K562 (cell line): ENCODE data around the gene MYL3. TPM values are rescaled to one million over a fixed set of nuclear protein-coding genes. Genes with fewer than 3 reads are reported as not detected.

Source experiments
- CREBBP ChIP-seq: IDR thresholded peaks from one replicate; pipeline ENCODE4 v1.6.1; 2012; ENCODE audit warnings: low read depth, mild to moderate bottlenecking, control low read depth, inconsistent platforms, low read length
- ELF2 ChIP-seq: fragments of 250-450 bp; sonication (Bioruptor Pico); IDR thresholded peaks from 2 replicates; pipeline ENCODE4 v1.5.0; 2021; ENCODE audit warnings: mild to moderate bottlenecking
- GABPA ChIP-seq: fragments of 200-800 bp; sonication (Bioruptor generic); conservative IDR thresholded peaks from 2 replicates; pipeline ENCODE4 v1.6.1; 2016; ENCODE audit warnings: low read depth, missing genetic modification characterization, missing compliant biosample characterization
- GABPB2 ChIP-seq: fragments of 250-450 bp; sonication (Bioruptor Pico); conservative IDR thresholded peaks from 2 replicates; pipeline ENCODE4 v1.5.1; 2021; ENCODE audit warnings: mild to moderate bottlenecking
- HDAC8 ChIP-seq: fragments of 450-650 bp; IDR thresholded peaks from 2 replicates; pipeline ENCODE4 v1.6.1; 2016; ENCODE audit warnings: mild to moderate bottlenecking, missing genetic modification characterization, moderate library complexity, missing compliant biosample characterization
- MAZ ChIP-seq, 2 experiments: fragments of 450-650 bp in 1 of 2; sonication (generic) in 1 of 2; formaldehyde crosslinking; IDR thresholded peaks in 1 of 2; conservative IDR thresholded peaks in 1 of 2; 2 replicates each; pipeline versions ENCODE4 v1.4.0 to v1.5.0; 2020; ENCODE audit warnings: mild to moderate bottlenecking in 1 of 2, missing genetic modification reagents in 1 of 2
- MTA3 ChIP-seq: fragments of 450-650 bp; formaldehyde crosslinking; IDR thresholded peaks from 2 replicates; pipeline ENCODE4 v1.6.1; 2017; ENCODE audit warnings: mild to moderate bottlenecking, borderline replicate concordance
- MYC ChIP-seq, 2 experiments: fragments of 250-450 bp in 1 of 2; sonication (Bioruptor Pico) in 1 of 2; IDR thresholded peaks; 2 replicates each; pipeline versions ENCODE4 v1.5.1 to v1.6.1; 2012 to 2021; ENCODE audit warnings: low read depth in 2 of 2, borderline replicate concordance in 1 of 2, improper control_type of control experiment in 1 of 2, low read length in 1 of 2, mild to moderate bottlenecking in 1 of 2, moderate library complexity in 1 of 2
- RBM15 ChIP-seq: fragments of 200-400 bp; formaldehyde crosslinking; IDR thresholded peaks from 2 replicates; pipeline ENCODE4 v1.6.1; 2018; ENCODE audit warnings: mild to moderate bottlenecking, low read length, moderate library complexity; ENCODE audit not compliant: insufficient read depth
- RHOXF2B ChIP-seq: fragments of 250-450 bp; sonication (Bioruptor Pico); conservative IDR thresholded peaks from 2 replicates; pipeline ENCODE4 v1.5.1; 2021
- SMAD4 ChIP-seq: fragments of 250-450 bp; sonication (Bioruptor Pico); conservative IDR thresholded peaks from 2 replicates; pipeline ENCODE4 v1.8.0; 2021; ENCODE audit warnings: inconsistent platforms, mild to moderate bottlenecking, moderate library complexity
- SMARCC2 ChIP-seq: fragments of 450-650 bp; IDR thresholded peaks from 2 replicates; pipeline ENCODE4 v1.6.1; 2017; ENCODE audit warnings: antibody characterized with exemption, moderate library complexity, mild to moderate bottlenecking, low read depth
- SPI1 ChIP-seq: IDR thresholded peaks from 2 replicates; pipeline ENCODE4 v1.6.1; 2011; ENCODE audit warnings: low read depth, low read length, control low read depth, borderline replicate concordance
- SRSF9 ChIP-seq: fragments of 200-400 bp; formaldehyde crosslinking; IDR thresholded peaks from 2 replicates; pipeline ENCODE4 v1.6.1; 2017; ENCODE audit warnings: low read depth, low read length, borderline replicate concordance
- TAL1 ChIP-seq: fragments of 450-650 bp; IDR thresholded peaks from 2 replicates; pipeline ENCODE4 v1.6.1; 2016; ENCODE audit warnings: mild to moderate bottlenecking
- TCF7 ChIP-seq: sonication (generic); IDR thresholded peaks from 2 replicates; pipeline ENCODE4 v1.6.1; 2016; ENCODE audit warnings: antibody characterized with exemption, borderline replicate concordance
- TRIM28 ChIP-seq: fragments of 450-650 bp; IDR thresholded peaks from 2 replicates; pipeline ENCODE4 v1.6.1; 2017
- ZFP30 ChIP-seq: fragments of 250-450 bp; sonication (Bioruptor Pico); IDR thresholded peaks from 2 replicates; pipeline ENCODE4 v1.8.0; 2022; ENCODE audit warnings: moderate library complexity, mild to moderate bottlenecking, inconsistent platforms, borderline replicate concordance
- ZNF143 ChIP-seq: sonication (generic); formaldehyde crosslinking; IDR thresholded peaks from 2 replicates; pipeline ENCODE4 v1.9.0; 2022; ENCODE audit warnings: mild to moderate bottlenecking, missing genetic modification reagents
- ZNF57 ChIP-seq: fragments of 450-650 bp; formaldehyde crosslinking; IDR thresholded peaks from 2 replicates; pipeline ENCODE4 v1.4.0; 2020; ENCODE audit warnings: mild to moderate bottlenecking, moderate library complexity
- polyA plus RNA-seq, 8 experiments: library from polyadenylated mRNA; depleted of rRNA in 4 of 8; stranded (reverse) in 5 of 8; unstranded in 3 of 8; fragments of >200 nt; fragmentation: Nextera tagmentation in 2 of 8; fragmentation: Illumina TruSeq in 1 of 8; extraction: Ambion mirVana in 2 of 8; extraction: Trizol in 1 of 8; gene quantifications; 2 replicates each; pipeline versions ENCODE4 v1.2.1 to v1.2.3, GENCODE V29; 2011 to 2014; ENCODE audit warnings: inconsistent platforms in 1 of 8, missing spikeins in 1 of 8
- total RNA-seq, 7 experiments: library from RNA; depleted of rRNA in 6 of 7; stranded (reverse); fragments of >200 nt in 6 of 7; fragmentation: Illumina TruSeq in 2 of 7; extraction: Trizol in 2 of 7; gene quantifications; 2 replicates each; pipeline versions ENCODE4 v1.2.1 to v1.2.3, GENCODE V29; 2011 to 2021; ENCODE audit warnings: low replicate concordance in 1 of 7
- TF ChIP-seq, protein P1 (sequence below), 2 experiments: IDR thresholded peaks; 2 replicates each; pipeline ENCODE4 v1.6.1; 2012; ENCODE audit warnings: improper control_type of control experiment in 2 of 2, low read depth in 2 of 2, low read length in 2 of 2, borderline replicate concordance in 1 of 2

Gene MYL3
- total and polyA plus RNA-seq, 9 of the 15 experiments (the other 6 are each of a cell fraction or from before 2014, with no cell fraction given) = 0.14 to 0.45 TPM; not detected in 7

DNA sequence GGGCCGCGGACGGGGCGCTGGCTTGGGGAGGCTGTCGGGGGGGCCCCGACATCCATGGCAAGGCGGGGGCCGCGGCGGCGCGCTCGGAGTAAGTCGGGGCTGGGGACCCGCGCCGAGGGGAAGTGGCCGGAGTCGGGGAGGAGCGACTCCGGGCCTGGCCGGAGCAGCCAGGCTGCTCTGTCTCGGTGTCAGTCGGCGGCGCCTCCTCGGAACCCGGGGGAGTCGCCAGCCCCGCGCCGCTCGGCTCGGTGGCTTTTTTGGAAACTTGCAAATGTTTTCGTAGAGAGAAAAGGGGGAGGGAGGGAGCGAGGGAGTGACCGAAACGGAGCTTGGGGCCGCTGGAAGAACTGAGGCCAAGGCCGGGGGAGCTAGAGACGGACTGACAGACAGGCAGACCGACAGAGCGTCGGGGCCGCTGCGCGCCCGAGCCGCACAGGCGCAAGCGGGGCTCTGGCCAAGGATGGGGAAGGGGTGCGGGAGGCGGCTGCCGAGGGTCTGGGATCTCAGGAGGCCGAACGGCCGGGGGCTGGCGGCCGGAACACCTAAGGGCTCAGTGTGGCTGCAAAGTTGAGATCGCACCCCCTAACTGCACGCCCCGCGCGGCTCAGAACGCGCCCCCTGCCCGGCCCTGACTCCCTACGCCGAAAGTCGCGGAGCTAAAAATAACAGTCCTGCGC, 19.3 kb upstream of the MYL3 start (continued):
- TF ChIP-seq SPI1 (0 out of 2 replicates have a peak, but pooled peaks have one; percentile 10), ELF2 (CRISPR knock-in tag) (no peak), RHOXF2B (CRISPR knock-in tag) (no peak), CREBBP (no peak), HDAC8 (tag) (no peak), ZFP30 (no peak), SRSF9 (no peak), ZNF57 (CRISPR knock-in tag) (no peak), GABPB2 (CRISPR knock-in tag) (no peak), TRIM28 (no peak), MYC (IDR thresholded peaks at IDR 0.05; ENCODE audit: low read depth, low read length) (no peak), MYC (CRISPR knock-in tag; IDR thresholded peaks at IDR 0.05; ENCODE audit: borderline replicate concordance, low read depth) (no peak), SMARCC2 (no peak), MAZ (CRISPR knock-in tag; conservative IDR thresholded peaks at IDR 0.05 in 1 of 2, IDR thresholded peaks at IDR 0.05 in 1 of 2) (peak in 1 of 2 experiments; percentile 22; a peak in 1 of 4 replicates), GABPA (no peak), RBM15 (no peak), MTA3 (no peak), TCF7 (no peak), ZNF143 (CRISPR knock-in tag) (no peak), SMAD4 (CRISPR knock-in tag) (peak; percentile 56; the same call in 1 of the 2 replicates), TAL1 (no peak)
- TF ChIP-seq, protein P1, sequence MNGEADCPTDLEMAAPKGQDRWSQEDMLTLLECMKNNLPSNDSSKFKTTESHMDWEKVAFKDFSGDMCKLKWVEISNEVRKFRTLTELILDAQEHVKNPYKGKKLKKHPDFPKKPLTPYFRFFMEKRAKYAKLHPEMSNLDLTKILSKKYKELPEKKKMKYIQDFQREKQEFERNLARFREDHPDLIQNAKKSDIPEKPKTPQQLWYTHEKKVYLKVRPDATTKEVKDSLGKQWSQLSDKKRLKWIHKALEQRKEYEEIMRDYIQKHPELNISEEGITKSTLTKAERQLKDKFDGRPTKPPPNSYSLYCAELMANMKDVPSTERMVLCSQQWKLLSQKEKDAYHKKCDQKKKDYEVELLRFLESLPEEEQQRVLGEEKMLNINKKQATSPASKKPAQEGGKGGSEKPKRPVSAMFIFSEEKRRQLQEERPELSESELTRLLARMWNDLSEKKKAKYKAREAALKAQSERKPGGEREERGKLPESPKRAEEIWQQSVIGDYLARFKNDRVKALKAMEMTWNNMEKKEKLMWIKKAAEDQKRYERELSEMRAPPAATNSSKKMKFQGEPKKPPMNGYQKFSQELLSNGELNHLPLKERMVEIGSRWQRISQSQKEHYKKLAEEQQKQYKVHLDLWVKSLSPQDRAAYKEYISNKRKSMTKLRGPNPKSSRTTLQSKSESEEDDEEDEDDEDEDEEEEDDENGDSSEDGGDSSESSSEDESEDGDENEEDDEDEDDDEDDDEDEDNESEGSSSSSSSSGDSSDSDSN (IDR thresholded peaks at IDR 0.05; ENCODE audit: borderline replicate concordance in 1 of 2, low read depth in 2 of 2, low read length in 2 of 2) = peak; percentile 63 to 77; a peak in 3 of 4 replicates
